HEK293 (cell line): Measurements from ENCODE around the gene ITGAX.

Experiments
- CTCF ChIA-PET: fragments of 350-600 bp; formaldehyde crosslinking; extraction: SDS; loops from one replicate; lab custom pipeline; 2021; ENCODE audit warnings: antibody characterized with exemption; lab: Yijun Ruan, JAX
- POLR2A ChIA-PET: fragments of 300-600 bp; formaldehyde crosslinking; extraction: SDS; loops from one replicate; lab custom pipeline; 2020; ENCODE audit warnings: antibody characterized with exemption, inconsistent platforms; lab: Yijun Ruan, JAX
- H3K27ac ChIP-seq: fragments of 200-500 bp; sonication (Bioruptor generic); 2 replicates; pipeline ENCODE4 v1.5.1; 2014; ENCODE audit warnings: low read depth, low read length, control low read depth, inconsistent platforms; ENCODE audit errors: extremely low read depth
- H3K36me3 ChIP-seq, 2 experiments: fragments of 200-500 bp in 1 of 2; sonication (Bioruptor generic) in 1 of 2; 1 replicate in 1 of 2; 2 replicates in 1 of 2; pipeline ENCODE4 v1.5.1; 2014 to 2017; ENCODE audit warnings: inconsistent platforms in 2 of 2, low read length in 2 of 2; ENCODE audit not compliant: control insufficient read depth in 2 of 2, insufficient read depth in 1 of 2
- H3K4me1 ChIP-seq: fragments of 200-500 bp; sonication (Bioruptor generic); 2 replicates; pipeline ENCODE4 v1.5.1; 2014; ENCODE audit warnings: mild to moderate bottlenecking, low read length, inconsistent platforms; ENCODE audit not compliant: control insufficient read depth, insufficient read depth
- H3K4me3 ChIP-seq: 2 replicates; pipeline ENCODE4 v1.5.1; 2011; ENCODE audit warnings: low read depth, mild to moderate bottlenecking, control low read depth, low read length, moderate library complexity
- H3K9me3 ChIP-seq: fragments of 200-500 bp; sonication (Bioruptor generic); 2 replicates; pipeline ENCODE4 v1.5.1; 2014; ENCODE audit warnings: low read depth, low read length, inconsistent platforms; ENCODE audit not compliant: control insufficient read depth, insufficient read depth
- EGR2 ChIP-seq: fragments of 450-650 bp; formaldehyde crosslinking; IDR thresholded peaks from 2 replicates; pipeline ENCODE4 v1.5.1; 2016; ENCODE audit warnings: low read depth, missing biosample characterization, missing genetic modification characterization
- GLI4 ChIP-seq: fragments of 450-650 bp; formaldehyde crosslinking; IDR thresholded peaks from 2 replicates; pipeline ENCODE4 v1.5.1; 2016; ENCODE audit warnings: missing biosample characterization, missing genetic modification characterization
- HOXD13 ChIP-seq: sonication (generic); formaldehyde crosslinking; IDR thresholded peaks from 2 replicates; pipeline ENCODE4 v1.8.0; 2022; ENCODE audit warnings: missing genetic modification reagents, borderline replicate concordance
- PRDM1 ChIP-seq: fragments of 450-650 bp; formaldehyde crosslinking; IDR thresholded peaks from 2 replicates; pipeline ENCODE4; 2016; ENCODE audit warnings: missing biosample characterization, missing genetic modification characterization
- SCRT2 ChIP-seq: fragments of 450-650 bp; formaldehyde crosslinking; IDR thresholded peaks from 2 replicates; pipeline ENCODE4 v1.5.1; 2016; ENCODE audit warnings: missing biosample characterization, missing genetic modification characterization
- SP2 ChIP-seq: fragments of 450-650 bp; formaldehyde crosslinking; IDR thresholded peaks from 2 replicates; pipeline ENCODE4 v1.5.1; 2016; ENCODE audit warnings: missing biosample characterization, missing genetic modification characterization
- ZBTB8A ChIP-seq: fragments of 450-650 bp; formaldehyde crosslinking; IDR thresholded peaks from 2 replicates; pipeline ENCODE4 v1.5.1; 2016; ENCODE audit warnings: missing biosample characterization, missing genetic modification characterization
- ZFP41 ChIP-seq: fragments of 450-650 bp; formaldehyde crosslinking; IDR thresholded peaks from 2 replicates; pipeline ENCODE4 v1.5.1; 2016; ENCODE audit warnings: missing biosample characterization, missing genetic modification characterization, borderline replicate concordance
- ZIC2 ChIP-seq: fragments of 450-650 bp; formaldehyde crosslinking; IDR thresholded peaks from 2 replicates; pipeline ENCODE4 v1.5.1; 2016; ENCODE audit warnings: missing biosample characterization, missing genetic modification characterization
- ZNF155 ChIP-seq: fragments of 450-650 bp; formaldehyde crosslinking; IDR thresholded peaks from 2 replicates; pipeline ENCODE4 v1.5.1; 2016; ENCODE audit warnings: missing biosample characterization, missing genetic modification characterization
- ZNF169 ChIP-seq: fragments of 450-650 bp; formaldehyde crosslinking; IDR thresholded peaks from 2 replicates; pipeline ENCODE4 v1.5.1; 2016; ENCODE audit warnings: missing biosample characterization, missing genetic modification characterization
- ZNF174 ChIP-seq: fragments of 450-650 bp; formaldehyde crosslinking; IDR thresholded peaks from 2 replicates; pipeline ENCODE4 v1.5.0; 2017; ENCODE audit warnings: missing biosample characterization, mild to moderate bottlenecking, missing genetic modification characterization
- ZNF19 ChIP-seq: fragments of 450-650 bp; formaldehyde crosslinking; IDR thresholded peaks from 2 replicates; pipeline ENCODE4; 2016; ENCODE audit warnings: missing biosample characterization, missing genetic modification characterization, low read depth
- ZNF223 ChIP-seq: fragments of 450-650 bp; formaldehyde crosslinking; IDR thresholded peaks from 2 replicates; pipeline ENCODE4 v1.5.1; 2016; ENCODE audit warnings: missing biosample characterization, missing genetic modification characterization
- ZNF404 ChIP-seq: fragments of 450-650 bp; formaldehyde crosslinking; IDR thresholded peaks from 2 replicates; pipeline ENCODE4 v1.5.1; 2017; ENCODE audit warnings: missing biosample characterization, missing genetic modification characterization
- ZNF585B ChIP-seq: fragments of 450-650 bp; formaldehyde crosslinking; IDR thresholded peaks from 2 replicates; pipeline ENCODE4 v1.5.1; 2016; ENCODE audit warnings: missing biosample characterization, missing genetic modification characterization
- ZNF624 ChIP-seq: fragments of 450-650 bp; formaldehyde crosslinking; IDR thresholded peaks from 2 replicates; pipeline ENCODE4 v1.5.1; 2017; ENCODE audit warnings: missing biosample characterization, missing genetic modification characterization
- ZNF629 ChIP-seq: fragments of 450-650 bp; formaldehyde crosslinking; IDR thresholded peaks from 2 replicates; pipeline ENCODE4 v1.5.1; 2017; ENCODE audit warnings: missing biosample characterization, missing genetic modification characterization
- ZNF645 ChIP-seq: fragments of 450-650 bp; formaldehyde crosslinking; IDR thresholded peaks from 2 replicates; pipeline ENCODE4; 2016; ENCODE audit warnings: missing biosample characterization, missing genetic modification characterization
- ZNF701 ChIP-seq: fragments of 450-650 bp; formaldehyde crosslinking; IDR thresholded peaks from 2 replicates; pipeline ENCODE4 v1.5.1; 2016; ENCODE audit warnings: missing biosample characterization, missing genetic modification characterization
- ZNF785 ChIP-seq: fragments of 450-650 bp; formaldehyde crosslinking; IDR thresholded peaks from 2 replicates; pipeline ENCODE4 v1.5.1; 2016; ENCODE audit warnings: missing biosample characterization, missing genetic modification characterization
- ZSCAN18 ChIP-seq: fragments of 450-650 bp; formaldehyde crosslinking; IDR thresholded peaks from 2 replicates; pipeline ENCODE4 v1.5.1; 2016; ENCODE audit warnings: missing biosample characterization, missing genetic modification characterization
- TF ChIP-seq, protein P1 (sequence below): fragments of 450-650 bp; formaldehyde crosslinking; IDR thresholded peaks from 2 replicates; pipeline ENCODE4 v1.5.1; 2016; ENCODE audit warnings: missing biosample characterization, missing genetic modification characterization, low read depth
- TF ChIP-seq, protein P2 (sequence below): fragments of 450-650 bp; formaldehyde crosslinking; IDR thresholded peaks from 2 replicates; pipeline ENCODE4 v1.5.1; 2016; ENCODE audit warnings: missing biosample characterization, missing genetic modification characterization
- TF ChIP-seq, protein P3 (sequence below): fragments of 450-650 bp; formaldehyde crosslinking; IDR thresholded peaks from 2 replicates; pipeline ENCODE4 v1.5.1; 2016; ENCODE audit warnings: missing biosample characterization, missing genetic modification characterization

ITGAX gene

GRCh38 chr16:31371008-31371407, 16.0 kb downstream of the ITGAX start (continued):
- no peak for TF ChIP-seq HOXD13 (CRISPR knock-in tag)
- no peak for TF ChIP-seq PRDM1 (tag by site-specific recombination)
- TF ChIP-seq ZNF645 = no peak
- no peak for TF ChIP-seq ZNF155
- TF ChIP-seq ZIC2 = no peak
- no peak for TF ChIP-seq ZFP41 (tag by site-specific recombination)
- TF ChIP-seq SP2 (tag by site-specific recombination) = no peak
- TF ChIP-seq, protein P1, sequence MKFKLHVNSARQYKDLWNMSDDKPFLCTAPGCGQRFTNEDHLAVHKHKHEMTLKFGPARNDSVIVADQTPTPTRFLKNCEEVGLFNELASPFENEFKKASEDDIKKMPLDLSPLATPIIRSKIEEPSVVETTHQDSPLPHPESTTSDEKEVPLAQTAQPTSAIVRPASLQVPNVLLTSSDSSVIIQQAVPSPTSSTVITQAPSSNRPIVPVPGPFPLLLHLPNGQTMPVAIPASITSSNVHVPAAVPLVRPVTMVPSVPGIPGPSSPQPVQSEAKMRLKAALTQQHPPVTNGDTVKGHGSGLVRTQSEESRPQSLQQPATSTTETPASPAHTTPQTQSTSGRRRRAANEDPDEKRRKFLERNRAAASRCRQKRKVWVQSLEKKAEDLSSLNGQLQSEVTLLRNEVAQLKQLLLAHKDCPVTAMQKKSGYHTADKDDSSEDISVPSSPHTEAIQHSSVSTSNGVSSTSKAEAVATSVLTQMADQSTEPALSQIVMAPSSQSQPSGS (tag by site-specific recombination) = no peak

DNA sequence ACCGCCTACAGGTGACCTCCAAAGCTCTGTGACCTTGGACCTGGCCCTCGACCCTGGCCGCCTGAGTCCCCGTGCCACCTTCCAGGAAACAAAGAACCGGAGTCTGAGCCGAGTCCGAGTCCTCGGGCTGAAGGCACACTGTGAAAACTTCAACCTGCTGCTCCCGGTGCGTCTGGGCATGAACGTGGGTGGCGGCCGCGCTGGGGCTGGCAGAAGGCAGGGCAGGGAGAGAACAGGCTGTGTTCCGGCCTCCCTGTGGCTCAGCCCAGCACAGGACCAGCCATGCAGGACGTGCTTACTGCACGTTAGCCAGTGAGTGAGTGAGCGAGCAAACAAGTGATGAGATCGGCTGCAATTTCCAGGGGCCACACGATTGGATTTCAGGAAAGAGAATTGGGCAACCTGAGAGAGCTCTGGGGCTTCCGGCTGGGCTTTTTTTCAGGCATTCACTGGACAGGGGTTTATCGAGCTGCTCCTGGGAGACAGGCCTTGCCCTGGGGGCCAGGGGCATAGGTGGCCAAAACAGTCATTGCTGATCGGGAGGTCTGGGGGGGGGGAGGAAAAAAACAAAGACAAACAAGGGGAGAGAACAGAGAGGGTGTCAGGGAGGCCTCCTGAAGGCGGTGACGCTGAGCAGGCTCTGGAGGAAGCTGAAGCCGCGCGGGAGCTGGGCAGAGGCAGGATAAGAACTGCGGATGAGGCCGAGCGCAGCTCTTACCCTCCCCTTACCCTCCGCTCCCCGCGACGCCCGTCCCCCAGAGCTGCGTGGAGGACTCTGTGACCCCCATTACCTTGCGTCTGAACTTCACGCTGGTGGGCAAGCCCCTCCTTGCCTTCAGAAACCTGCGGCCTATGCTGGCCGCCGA, 16.9 kb downstream of the ITGAX start:
- H3K4me3 ChIP-seq = no peak overlapping the region
- CTCF ChIA-PET = no interaction called here
- no peaks in the 10 kb centered on the region for H3K9me3 ChIP-seq
- TF ChIP-seq ZNF701 (tag by site-specific recombination) (no peak), SCRT2 (tag by site-specific recombination) (0 out of 2 replicates have a peak, but pooled peaks have one; percentile 27), GLI4 (tag by site-specific recombination) (no peak), ZNF585B (tag by site-specific recombination) (peak; percentile 12; the same call in 1 of the 2 replicates)
- POLR2A ChIA-PET = no interaction called here
- H3K4me1 ChIP-seq = no peaks in the 10 kb centered on the region
- no peak overlapping the region for H3K27ac ChIP-seq
- no peaks in the 10 kb centered on the region for H3K36me3 ChIP-seq

DNA sequence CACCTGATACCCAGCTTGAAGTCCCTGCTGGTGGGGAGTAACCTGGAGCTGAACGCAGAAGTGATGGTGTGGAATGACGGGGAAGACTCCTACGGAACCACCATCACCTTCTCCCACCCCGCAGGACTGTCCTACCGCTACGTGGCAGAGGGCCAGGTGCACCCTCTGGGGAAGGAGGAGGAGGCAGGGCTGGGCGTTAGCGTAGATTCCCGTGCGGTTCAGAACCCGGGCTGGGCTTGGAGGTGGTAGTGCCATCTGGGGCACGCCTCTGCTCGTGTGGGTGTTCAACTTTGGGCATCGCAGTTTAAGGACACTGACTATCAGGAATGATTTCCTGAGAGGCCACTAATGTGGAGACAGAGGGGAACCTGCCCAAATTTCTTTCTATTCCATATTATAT, 18.3 kb downstream of the ITGAX start:
- ChIA-PET POLR2A (interaction anchor here (0.7 kb wide), 1 partner anchor 33 kb away, joined by 7 read pairs; no protein-coding TSS in a partner anchor), CTCF (interaction anchor here (1.5 kb wide), 1 partner anchor 9 kb away, joined by 7 read pairs; no protein-coding TSS in a partner anchor)
- TF ChIP-seq EGR2 (peak; percentile 47; the same call in 1 of the 2 replicates), ZNF174 (tag by site-specific recombination) (no peak)
- no peaks in the 10 kb centered on the region for H3K9me3 ChIP-seq
- no peak overlapping the region for H3K27ac ChIP-seq
- no peak overlapping the region for H3K4me3 ChIP-seq
- no peaks in the 10 kb centered on the region for H3K36me3 ChIP-seq
- no peaks in the 10 kb centered on the region for H3K4me1 ChIP-seq

DNA sequence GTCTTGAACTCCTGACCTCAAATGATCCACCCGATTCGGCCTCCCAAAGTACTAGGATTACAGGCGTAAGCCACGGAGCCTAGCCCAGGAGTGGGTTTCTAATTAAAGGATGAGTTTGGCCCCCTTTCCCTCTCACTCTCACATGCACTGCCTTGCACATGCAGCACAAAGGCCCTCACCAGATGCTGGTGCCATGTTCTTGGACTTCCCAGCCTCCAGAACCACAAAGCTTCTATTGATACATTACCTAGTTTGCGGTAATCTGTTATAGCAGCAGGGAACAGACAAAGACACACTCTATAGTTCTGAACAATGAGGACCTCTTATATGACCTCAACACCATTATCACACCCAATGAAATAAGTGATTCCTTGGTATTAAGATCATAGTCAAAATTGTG, 20.3 kb downstream of the ITGAX start:
- Histone ChIP-seq H3K4me3 (no peak overlapping the region), H3K4me1 (no peaks in the 10 kb centered on the region), H3K9me3 (no peaks in the 10 kb centered on the region), H3K36me3 (no peaks in the 10 kb centered on the region), H3K27ac (no peak overlapping the region)
- POLR2A ChIA-PET = no interaction called here
- CTCF ChIA-PET = no interaction called here
- TF ChIP-seq ZBTB8A (no peak), ZNF404 (no peak), HOXD13 (CRISPR knock-in tag) (no peak), ZNF169 (no peak), ZNF223 (tag by site-specific recombination) (no peak), ZNF19 (tag by site-specific recombination) (no peak), ZSCAN18 (no peak), ZNF785 (tag by site-specific recombination) (no peak), ZNF624 (tag by site-specific recombination) (no peak), ZNF629 (tag by site-specific recombination) (no peak)
- TF ChIP-seq, protein P2, sequence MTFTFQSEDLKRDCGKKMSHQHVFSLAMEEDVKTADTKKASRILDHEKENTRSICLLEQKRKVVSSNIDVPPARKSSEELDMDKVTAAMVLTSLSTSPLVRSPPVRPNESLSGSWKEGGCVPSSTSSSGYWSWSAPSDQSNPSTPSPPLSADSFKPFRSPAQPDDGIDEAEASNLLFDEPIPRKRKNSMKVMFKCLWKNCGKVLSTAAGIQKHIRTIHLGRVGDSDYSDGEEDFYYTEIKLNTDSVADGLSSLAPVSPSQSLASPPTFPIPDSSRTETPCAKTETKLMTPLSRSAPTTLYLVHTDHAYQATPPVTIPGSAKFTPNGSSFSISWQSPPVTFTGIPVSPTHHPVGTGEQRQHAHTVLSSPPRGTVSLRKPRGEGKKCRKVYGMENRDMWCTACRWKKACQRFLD = no peak
- TF ChIP-seq, protein P3, sequence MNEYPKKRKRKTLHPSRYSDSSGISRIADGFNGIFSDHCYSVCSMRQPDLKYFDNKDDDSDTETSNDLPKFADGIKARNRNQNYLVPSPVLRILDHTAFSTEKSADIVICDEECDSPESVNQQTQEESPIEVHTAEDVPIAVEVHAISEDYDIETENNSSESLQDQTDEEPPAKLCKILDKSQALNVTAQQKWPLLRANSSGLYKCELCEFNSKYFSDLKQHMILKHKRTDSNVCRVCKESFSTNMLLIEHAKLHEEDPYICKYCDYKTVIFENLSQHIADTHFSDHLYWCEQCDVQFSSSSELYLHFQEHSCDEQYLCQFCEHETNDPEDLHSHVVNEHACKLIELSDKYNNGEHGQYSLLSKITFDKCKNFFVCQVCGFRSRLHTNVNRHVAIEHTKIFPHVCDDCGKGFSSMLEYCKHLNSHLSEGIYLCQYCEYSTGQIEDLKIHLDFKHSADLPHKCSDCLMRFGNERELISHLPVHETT (tag by site-specific recombination) = no peak
